GM13977 (cell line): ENCODE data around the gene IGF2R.

Experiments used
- DNase-seq: peaks from one replicate; pipeline ENCODE4 v3.0.0; 2012; ENCODE audit warnings: low spot score
- CTCF ChIP-seq: IDR thresholded peaks from 2 replicates; pipeline ENCODE4 v1.5.1; 2012; ENCODE audit warnings: mild to moderate bottlenecking, control low read depth; ENCODE audit not compliant: insufficient read depth; ENCODE audit errors: extremely low read depth, missing control alignments
- in situ Hi-C: fragments of 300-500 bp; cut with MboI; formaldehyde crosslinking; loops from one replicate; pipeline ENCODE4 v1.12.0; 2022; ENCODE audit warnings: low sequenced_read_pairs, low pct_unique_long_range_greater_than_20kb, mixed read lengths, inconsistent platforms; ENCODE audit not compliant: unreplicated experiment

Gene IGF2R

GRCh38 chr6:159995405-159995804, 26.5 kb downstream of the IGF2R start:
- in situ Hi-C loops, result no loop called here
- DNase-seq, result no peak
- no peak for TF ChIP-seq CTCF

GRCh38 chr6:159996087-159996622, 27.3 kb downstream of the IGF2R start:
- in situ Hi-C loops, result no loop called here
- no peak for DNase-seq

GRCh38 chr6:159996626-159997497, 28.0 kb downstream of the IGF2R start:
- in situ Hi-C loops, result no loop called here
- no peak for TF ChIP-seq CTCF
- DNase-seq, result no peak

More at GRCh38 chr6:159996087-159996622, 27.3 kb downstream of the IGF2R start:
- no peak for TF ChIP-seq CTCF

- in situ Hi-C loops, result no loop called here
- no peak for DNase-seq
- TF ChIP-seq CTCF, result no peak
These were observed 28.7 kb downstream of the IGF2R start for GRCh38 chr6:159997498-159998101.

- DNase-seq, result no peak
- in situ Hi-C loops, result no loop called here
- TF ChIP-seq CTCF, result no peak
These were observed 29.7 kb downstream of the IGF2R start for GRCh38 chr6:159998538-159998937.

- no peak for TF ChIP-seq CTCF
- no peak for DNase-seq
- in situ Hi-C loops, result no loop called here
These were observed 30.4 kb downstream of the IGF2R start for GRCh38 chr6:159999240-159999671.
